Keratinocyte (primary cell): ENCODE results near the gene OR7E24. TPM values are rescaled to one million over a fixed set of nuclear protein-coding genes. Genes with fewer than 3 reads are reported as not detected.
"Not testable (repeated sequence)": the region's sequence is repeated elsewhere in the genome, so short reads cannot be mapped to it uniquely, and the experiment has no call there.

ENCODE experiments used
- DNase-seq: peaks from one replicate; pipeline ENCODE4 v3.0.0-alpha.2; 2011; ENCODE audit warnings: low read depth, missing footprints, low spot score
- FAIRE-seq: peaks from 2 replicates; lab custom pipeline; 2011; peaks lifted over from hg19 to GRCh38; lab: Jason Lieb, UNC
- H2AFZ ChIP-seq: 2 replicates; pipeline ENCODE4 v1.6.0; 2012; ENCODE audit warnings: low read length, control low read depth, inconsistent platforms; ENCODE audit not compliant: control insufficient read depth
- H3K27ac ChIP-seq: 2 replicates; pipeline ENCODE4 v1.5.1; 2011; ENCODE audit warnings: low read length; ENCODE audit not compliant: control insufficient read depth, insufficient read depth
- H3K27me3 ChIP-seq: 3 replicates; pipeline ENCODE4 v1.6.0; 2011; ENCODE audit warnings: low read length; ENCODE audit not compliant: control insufficient read depth, insufficient read depth; ENCODE audit errors: extremely low read depth
- H3K36me3 ChIP-seq, 2 experiments: 2 replicates in 1 of 2; 3 replicates in 1 of 2; pipeline ENCODE4 v1.5.1; 2011; ENCODE audit warnings: low read length in 2 of 2, mild to moderate bottlenecking in 1 of 2; ENCODE audit not compliant: control insufficient read depth in 2 of 2, insufficient read depth in 2 of 2; ENCODE audit errors: extremely low read depth in 1 of 2
- H3K4me1 ChIP-seq: 3 replicates; pipeline ENCODE4 v1.5.1; 2011; ENCODE audit warnings: low read length; ENCODE audit not compliant: control insufficient read depth, insufficient read depth; ENCODE audit errors: extremely low read depth
- H3K4me2 ChIP-seq: 3 replicates; pipeline ENCODE4 v1.6.0; 2011; ENCODE audit warnings: low read depth, low read length; ENCODE audit not compliant: control insufficient read depth, insufficient read depth; ENCODE audit errors: extremely low read depth
- H3K4me3 ChIP-seq, 3 experiments: fragments of 200-600 bp in 1 of 3; sonication (generic) in 1 of 3; 2 replicates in 2 of 3; 3 replicates in 1 of 3; pipeline ENCODE4 v1.5.1; 2011 to 2016; ENCODE audit warnings: low read length in 3 of 3, mild to moderate bottlenecking in 3 of 3, control low read depth in 2 of 3, inconsistent platforms in 1 of 3, low read depth in 1 of 3, mixed read lengths in 1 of 3, mixed run types in 1 of 3, moderate library complexity in 1 of 3; ENCODE audit not compliant: control insufficient read depth in 2 of 3, insufficient read depth in 2 of 3; ENCODE audit errors: extremely low read depth in 1 of 3
- H3K79me2 ChIP-seq: 2 replicates; pipeline ENCODE4 v1.6.0; 2012; ENCODE audit warnings: low read length; ENCODE audit not compliant: control insufficient read depth, insufficient read depth
- H3K9ac ChIP-seq: 3 replicates; pipeline ENCODE4 v1.6.0; 2011; ENCODE audit warnings: low read length; ENCODE audit not compliant: control insufficient read depth, insufficient read depth; ENCODE audit errors: extremely low read depth
- H3K9me1 ChIP-seq: 3 replicates; pipeline ENCODE4 v1.6.0; 2011; ENCODE audit warnings: low read length; ENCODE audit not compliant: control insufficient read depth, insufficient read depth; ENCODE audit errors: extremely low read depth
- H3K9me3 ChIP-seq: 2 replicates; pipeline ENCODE4 v1.5.1; 2012; ENCODE audit warnings: low read depth, low read length; ENCODE audit not compliant: control insufficient read depth
- H4K20me1 ChIP-seq: 3 replicates; pipeline ENCODE4 v1.6.0; 2011; ENCODE audit warnings: low read length; ENCODE audit not compliant: control insufficient read depth, insufficient read depth; ENCODE audit errors: extremely low read depth
- EZH2 ChIP-seq: IDR thresholded peaks from one replicate; pipeline ENCODE4 v1.6.1; 2012; ENCODE audit warnings: inconsistent platforms, mild to moderate bottlenecking, low read length, moderate library complexity
- dilution Hi-C: fragments of 300-500 bp; cut with MboI; formaldehyde crosslinking; loops from one replicate; pipeline ENCODE4 v1.7.0; 2020; ENCODE audit warnings: low sequenced_read_pairs; ENCODE audit not compliant: extremely low pct_ligation_motif_present
- polyA plus RNA-seq, 5 experiments: library from polyadenylated mRNA; depleted of rRNA in 3 of 5; stranded (reverse) in 3 of 5; stranded (forward) in 1 of 5; unstranded in 1 of 5; fragments of >200 nt; gene quantifications; 1 replicate in 1 of 5; 2 replicates in 3 of 5; 3 replicates in 1 of 5; pipeline versions ENCODE4 v1.2.1 to v1.2.3, GENCODE V29; 2011 to 2012; ENCODE audit warnings: missing spikeins in 2 of 5, low read depth in 1 of 5, low replicate concordance in 1 of 5
- TF ChIP-seq, protein P1 (sequence below), 3 experiments: IDR thresholded peaks in 1 of 3; conservative IDR thresholded peaks in 1 of 3; optimal IDR thresholded peaks in 1 of 3; 2 replicates in 2 of 3; 3 replicates in 1 of 3; pipeline versions ENCODE3 to v1.5.1; 2011; ENCODE audit warnings: low read length in 3 of 3, mild to moderate bottlenecking in 3 of 3, moderate library complexity in 2 of 3, control low read depth in 1 of 3, inconsistent platforms in 1 of 3; ENCODE audit not compliant: insufficient read depth in 2 of 3; ENCODE audit errors: extremely low read depth in 1 of 3

The OR7E24 gene
- polyA plus RNA-seq, 1 donor (not counting 4 experiments of a cell fraction or from before 2014, with no cell fraction given), result not detected

DNA sequence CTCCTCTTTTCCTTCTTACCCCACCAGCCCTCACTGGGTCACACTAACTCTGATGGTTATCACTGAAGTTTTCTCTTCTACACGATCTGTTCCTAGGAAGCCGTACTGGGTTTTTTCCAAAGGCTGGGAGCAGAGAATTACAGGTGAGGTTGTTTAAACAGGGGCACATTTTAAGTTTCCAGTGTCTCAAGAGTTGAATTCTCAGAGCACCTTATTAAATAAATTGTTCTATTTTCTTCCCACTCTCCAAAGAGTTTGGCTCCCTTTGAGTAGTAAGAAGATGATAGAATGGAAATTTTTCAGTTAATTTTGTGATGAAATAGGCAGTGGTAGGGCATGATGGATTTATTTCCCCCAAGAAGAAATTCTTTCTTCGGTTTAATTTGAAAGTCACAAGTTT lies 31.2 kb upstream of the OR7E24 start, which contains the start of gene OR7D4:
Gene OR7D4 (minus strand): TSS at position 101 of the 400 bp plus-strand sequence. CDS start 4,752 bp downstream, outside the sequence.
- Histone ChIP-seq H3K9me3 (no peaks in the 10 kb centered on the region), H3K79me2 (no peaks in the 10 kb centered on the region), H3K4me1 (no peaks in the 10 kb centered on the region), H3K4me3 (no peak within 1 kb of the TSS), H3K4me2 (no peak within 1 kb of the TSS), H2AFZ (no peak within 1 kb of the TSS), H3K27me3 (no peaks in the 10 kb centered on the region), H3K9me1 (no peaks in the 10 kb centered on the region), H3K27ac (no peak within 1 kb of the TSS), H4K20me1 (no peaks in the 10 kb centered on the region), H3K36me3 (no peaks in the 10 kb centered on the region), H3K9ac (no peak within 1 kb of the TSS)
- no peak for FAIRE-seq
- no peak for DNase-seq
- dilution Hi-C loops, result no loop called here
- TF ChIP-seq EZH2, result no peak
- TF ChIP-seq, protein P1, sequence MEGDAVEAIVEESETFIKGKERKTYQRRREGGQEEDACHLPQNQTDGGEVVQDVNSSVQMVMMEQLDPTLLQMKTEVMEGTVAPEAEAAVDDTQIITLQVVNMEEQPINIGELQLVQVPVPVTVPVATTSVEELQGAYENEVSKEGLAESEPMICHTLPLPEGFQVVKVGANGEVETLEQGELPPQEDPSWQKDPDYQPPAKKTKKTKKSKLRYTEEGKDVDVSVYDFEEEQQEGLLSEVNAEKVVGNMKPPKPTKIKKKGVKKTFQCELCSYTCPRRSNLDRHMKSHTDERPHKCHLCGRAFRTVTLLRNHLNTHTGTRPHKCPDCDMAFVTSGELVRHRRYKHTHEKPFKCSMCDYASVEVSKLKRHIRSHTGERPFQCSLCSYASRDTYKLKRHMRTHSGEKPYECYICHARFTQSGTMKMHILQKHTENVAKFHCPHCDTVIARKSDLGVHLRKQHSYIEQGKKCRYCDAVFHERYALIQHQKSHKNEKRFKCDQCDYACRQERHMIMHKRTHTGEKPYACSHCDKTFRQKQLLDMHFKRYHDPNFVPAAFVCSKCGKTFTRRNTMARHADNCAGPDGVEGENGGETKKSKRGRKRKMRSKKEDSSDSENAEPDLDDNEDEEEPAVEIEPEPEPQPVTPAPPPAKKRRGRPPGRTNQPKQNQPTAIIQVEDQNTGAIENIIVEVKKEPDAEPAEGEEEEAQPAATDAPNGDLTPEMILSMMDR (optimal IDR thresholded peaks at IDR 0.05 in 1 of 3, IDR thresholded peaks at IDR 0.05 in 1 of 3, conservative IDR thresholded peaks at IDR 0.05 in 1 of 3; ENCODE audit: extremely low read depth in 1 of 3, insufficient read depth in 2 of 3, low read length in 3 of 3), result no peak

DNA sequence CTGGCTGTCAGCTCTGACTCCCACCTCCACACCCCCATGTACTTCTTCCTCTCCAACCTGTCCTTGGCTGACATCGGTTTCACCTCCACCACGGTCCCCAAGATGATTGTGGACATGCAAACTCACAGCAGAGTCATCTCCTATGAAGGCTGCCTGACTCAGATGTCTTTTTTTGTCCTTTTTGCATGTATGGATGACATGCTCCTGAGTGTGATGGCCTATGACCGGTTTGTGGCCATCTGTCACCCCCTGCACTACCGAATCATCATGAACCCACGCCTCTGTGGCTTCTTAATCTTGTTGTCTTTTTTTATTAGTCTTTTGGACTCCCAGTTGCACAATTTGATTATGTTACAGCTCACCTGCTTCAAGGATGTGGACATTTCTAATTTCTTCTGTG lies 506 bp downstream of the OR7E24 start:
- no peaks in the 10 kb centered on the region for H3K36me3 ChIP-seq
- dilution Hi-C loops, result no loop called here
- DNase-seq, result no peak
- peaks cover 4% of the 10 kb centered on the region for H3K9me3 ChIP-seq
- no peaks in the 10 kb centered on the region for H3K27me3 ChIP-seq
- no peaks in the 10 kb centered on the region for H3K9me1 ChIP-seq
- H3K79me2 ChIP-seq, result no peaks in the 10 kb centered on the region
- no peak overlapping the region for H3K4me3 ChIP-seq
- no peak overlapping the region for H3K27ac ChIP-seq
- no peaks in the 10 kb centered on the region for H4K20me1 ChIP-seq
- no peaks in the 10 kb centered on the region for H3K4me1 ChIP-seq
- TF ChIP-seq EZH2, result no peak
- TF ChIP-seq, protein P1 (optimal IDR thresholded peaks at IDR 0.05 in 1 of 3, IDR thresholded peaks at IDR 0.05 in 1 of 3, conservative IDR thresholded peaks at IDR 0.05 in 1 of 3; ENCODE audit: extremely low read depth in 1 of 3, insufficient read depth in 2 of 3, low read length in 3 of 3), result no peak
- no peak overlapping the region for H3K4me2 ChIP-seq
- H2AFZ ChIP-seq, result no peak overlapping the region
- no peak for FAIRE-seq
- H3K9ac ChIP-seq, result no peak overlapping the region

DNA sequence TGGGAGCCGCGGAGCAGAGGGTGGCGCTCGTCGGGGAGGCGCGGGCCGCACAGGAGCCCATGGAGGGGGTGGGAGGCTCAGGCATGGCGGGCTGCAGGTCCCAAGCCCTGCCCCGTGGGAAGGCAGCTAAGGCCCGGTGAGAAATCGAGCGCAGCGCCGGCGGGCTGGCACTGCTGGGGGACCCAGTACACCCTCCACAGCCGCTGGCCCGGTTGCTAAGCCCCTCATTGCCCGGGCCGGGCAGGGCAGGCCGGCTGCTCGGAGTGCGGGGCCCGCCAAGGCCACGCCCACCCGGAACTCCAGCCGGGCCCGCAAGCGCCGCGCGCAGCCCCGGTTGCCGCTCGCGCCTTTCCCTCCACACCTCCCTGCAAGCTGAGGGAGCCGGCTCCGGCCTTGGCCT lies 32.8 kb downstream of the OR7E24 start:
- H3K27me3 ChIP-seq, DNase-seq, H2AFZ ChIP-seq, H3K4me2 ChIP-seq, H3K4me3 ChIP-seq, H3K9me3 ChIP-seq, FAIRE-seq, H3K27ac ChIP-seq, H3K4me1 ChIP-seq, H4K20me1 ChIP-seq, H3K9ac ChIP-seq, H3K9me1 ChIP-seq, H3K79me2 ChIP-seq, H3K36me3 ChIP-seq, dilution Hi-C loops: not testable (repeated sequence)
